Hypothalamus (tissue), 51 donors: Measurements from ENCODE around the gene GINS3.
"Not testable (repeated sequence)": the region's sequence is repeated elsewhere in the genome, so short reads cannot be mapped to it uniquely, and the experiment has no call there.

ENCODE experiments used
- DNase-seq, 51 donors: peaks; one replicate each; lab custom pipeline; 2025; lab: John Stamatoyannopoulos, UW

GINS3 gene

GRCh38 chr16:58385218-58385773 is 7.0 kb upstream of the GINS3 start:
- DNase-seq, result no peak

GRCh38 chr16:58389724-58390123 is 2.5 kb upstream of the GINS3 start:
- peak in 1 of 51 donors; percentile 3 for DNase-seq

- no peak for DNase-seq
Observed at GRCh38 chr16:58393138-58393504, 850 bp downstream of the GINS3 start.

GRCh38 chr16:58396897-58397296 is 4.6 kb downstream of the GINS3 start:
- DNase-seq, result not testable (repeated sequence)

DNA sequence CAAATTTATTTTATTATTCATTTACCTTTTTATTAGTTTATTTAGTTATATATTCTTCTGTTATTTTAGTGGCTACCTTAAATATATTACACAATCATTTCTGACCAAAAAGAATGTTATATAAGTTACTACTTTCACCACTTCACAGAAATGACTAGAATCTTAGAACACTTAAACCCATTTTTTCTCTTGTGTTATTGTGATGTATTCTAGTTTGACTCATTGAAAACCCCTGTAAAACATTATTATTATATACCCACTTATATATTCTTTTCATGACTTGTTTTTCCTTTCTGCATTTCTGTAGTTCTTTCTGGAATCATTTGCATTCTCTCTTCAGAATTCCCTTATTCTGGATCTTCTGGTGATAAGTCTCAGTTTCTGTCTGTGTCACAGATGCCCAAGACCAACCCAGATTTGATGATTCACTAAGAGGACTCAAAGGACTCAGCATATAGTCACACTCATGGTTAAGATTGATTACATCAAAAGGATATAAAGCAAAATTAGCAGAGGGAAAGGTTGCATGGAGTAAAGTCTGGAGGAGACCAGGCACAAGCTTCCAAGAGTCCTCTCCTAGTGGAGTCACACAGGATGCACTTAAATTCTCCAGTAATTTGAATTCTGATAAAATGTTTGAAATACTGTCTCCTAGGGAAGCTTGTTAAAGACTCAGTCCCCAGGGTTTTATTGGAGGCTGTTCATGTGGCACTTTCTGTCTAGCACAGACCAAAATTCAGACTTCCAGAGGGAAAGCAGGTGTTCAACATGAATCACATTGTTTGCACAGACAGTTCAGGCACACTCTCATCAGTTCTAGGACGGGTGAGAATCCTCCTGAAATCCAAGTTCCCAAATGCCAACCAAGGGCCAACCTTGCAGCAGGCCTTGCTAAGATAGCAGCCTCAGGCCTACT is 7.7 kb downstream of the GINS3 start:
- DNase-seq, result no peak

- not testable (repeated sequence) for DNase-seq
Observed at GRCh38 chr16:58401305-58401704, 9.0 kb downstream of the GINS3 start.

GRCh38 chr16:58402796-58403195 is 10.5 kb downstream of the GINS3 start:
- peak in 1 of 51 donors; percentile 6 for DNase-seq

GRCh38 chr16:58409316-58409973 is 17.2 kb downstream of the GINS3 start:
- DNase-seq, result peak in 23 of 51 donors; percentile 6 to 58 (median 19)

GRCh38 chr16:58411336-58411735 is 19.1 kb downstream of the GINS3 start:
- no peak for DNase-seq

DNA sequence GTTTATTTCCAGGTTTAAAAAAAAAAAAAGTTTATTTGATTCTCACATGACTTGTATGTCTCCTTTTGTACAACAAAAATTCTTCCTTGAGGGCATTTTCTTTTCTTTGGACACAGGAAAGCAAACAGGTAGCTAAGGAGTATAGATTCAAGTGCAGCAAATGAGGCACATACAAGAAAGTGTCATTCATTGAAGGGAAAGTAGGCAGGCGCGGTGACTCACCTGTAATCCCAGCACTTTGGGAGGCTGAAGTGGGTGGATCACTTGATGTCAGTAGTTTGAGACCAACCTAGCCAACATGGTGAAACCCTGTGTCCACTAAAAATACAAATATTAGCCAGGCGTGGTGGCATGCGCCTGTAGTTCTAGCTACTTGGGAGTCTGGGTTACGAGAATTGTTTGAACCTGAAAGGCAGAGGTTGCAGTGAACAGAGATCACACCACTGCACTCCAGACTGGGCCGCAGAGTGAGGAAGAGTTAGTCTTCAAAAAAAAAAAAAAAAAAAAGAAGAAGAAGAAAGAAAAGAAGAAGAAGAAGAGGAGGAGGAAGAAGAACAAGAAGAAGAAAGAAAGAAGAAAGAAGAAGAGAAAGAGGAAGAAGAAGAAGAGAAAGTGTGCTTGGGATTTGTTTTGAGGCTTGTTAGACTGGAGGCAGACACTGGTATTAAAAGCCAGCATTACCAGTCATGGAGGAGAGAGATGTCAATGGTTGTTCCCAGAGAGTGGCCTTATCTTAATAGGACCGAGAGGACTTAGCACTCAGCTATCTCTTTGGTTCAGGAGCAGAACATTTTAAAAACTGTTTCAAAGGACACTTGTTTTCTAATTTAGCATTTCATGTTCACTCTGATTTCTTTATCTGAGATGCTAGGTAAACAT is 19.7 kb downstream of the GINS3 start:
- DNase-seq, result no peak

DNA sequence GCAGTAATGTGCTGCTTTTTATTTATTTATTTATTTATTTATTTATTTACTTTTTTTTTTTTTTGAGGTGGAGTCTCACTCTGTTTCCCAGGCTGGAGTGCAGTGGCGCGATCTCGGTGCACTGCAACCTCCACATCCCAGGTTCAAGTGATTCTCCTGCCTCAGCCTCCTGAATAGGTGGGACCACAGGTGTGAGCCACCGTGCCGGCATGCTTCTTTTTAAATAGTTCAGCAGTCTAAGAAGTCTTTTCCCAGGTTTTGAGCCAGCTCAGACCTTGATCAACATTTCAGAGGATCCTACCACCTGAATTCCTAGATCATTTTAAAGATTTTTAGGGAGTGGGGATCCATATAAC is 20.3 kb downstream of the GINS3 start:
- DNase-seq, result not testable (repeated sequence)

- DNase-seq, result peak in 1 of 51 donors; percentile 31
Observed at GRCh38 chr16:58413359-58413758, 21.1 kb downstream of the GINS3 start.

GRCh38 chr16:58415003-58415402 is 22.7 kb downstream of the GINS3 start:
- no peak for DNase-seq

DNA sequence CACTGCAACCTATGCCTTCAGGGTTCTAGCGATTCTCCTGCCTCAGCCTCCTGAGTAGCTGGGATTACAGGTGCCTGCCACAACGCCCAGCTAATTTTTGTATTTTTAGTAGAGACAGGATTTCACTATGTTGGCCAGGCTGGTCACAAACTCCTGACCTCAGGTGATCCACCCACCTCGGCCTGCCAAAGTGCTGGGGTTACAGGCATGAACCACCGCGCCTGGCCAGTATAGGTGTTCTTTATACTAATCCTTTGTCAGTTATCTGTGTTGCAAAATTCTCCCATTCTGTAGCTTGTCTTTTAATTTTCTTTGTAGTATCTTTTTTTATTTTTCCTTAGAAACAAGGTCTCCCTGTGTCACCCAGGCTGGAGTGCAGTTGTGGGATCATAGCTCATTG is 23.7 kb downstream of the GINS3 start:
- not testable (repeated sequence) for DNase-seq

DNA sequence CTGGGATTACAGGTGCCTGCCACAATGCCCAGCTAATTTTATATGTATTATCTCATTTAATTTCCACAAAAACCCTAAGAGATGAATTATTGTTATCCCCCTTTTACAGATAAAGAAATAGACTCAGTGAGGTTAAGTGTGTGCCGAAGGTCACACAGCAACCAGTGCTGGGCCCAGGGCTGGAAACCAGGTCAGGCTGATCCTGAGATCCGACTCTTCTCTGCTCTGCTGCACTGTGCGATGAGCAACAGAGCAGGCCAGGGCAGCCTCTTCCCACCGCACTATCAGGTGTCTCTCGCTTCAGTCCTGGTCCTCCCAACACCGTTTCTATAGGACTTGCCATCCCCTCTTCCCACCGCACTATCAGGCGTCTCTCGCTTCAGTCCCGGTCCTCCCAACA is 24.8 kb downstream of the GINS3 start:
- no peak for DNase-seq

GRCh38 chr16:58417600-58417999 is 25.3 kb downstream of the GINS3 start:
- no peak for DNase-seq

- DNase-seq, result no peak
Observed at GRCh38 chr16:58418026-58418425, 25.8 kb downstream of the GINS3 start.

GRCh38 chr16:58418601-58419000 is 26.3 kb downstream of the GINS3 start:
- no peak for DNase-seq

- peak in 1 of 51 donors; percentile 32 for DNase-seq
Observed at GRCh38 chr16:58419241-58419990, 27.1 kb downstream of the GINS3 start.

GRCh38 chr16:58421059-58421458 is 28.8 kb downstream of the GINS3 start:
- DNase-seq, result peak in 1 of 51 donors; percentile 27
